HG02973 (cell line): ENCODE measurements around the gene WWOX.
A peak's percentile ranks its signal among the peaks of the same experiment; 100 is the strongest.

ENCODE experiments used
- ATAC-seq: cut with Tn5 transposase; IDR thresholded peaks from one replicate; pipeline ENCODE4 v1.9.1; 2021; ENCODE audit warnings: moderate library complexity; ENCODE audit not compliant: unreplicated experiment

Gene WWOX

GRCh38 chr16:78994135-78994745 lies 894.8 kb downstream of the WWOX start:
- ATAC-seq: no peak

- no peak for ATAC-seq
These were observed 896.0 kb downstream of the WWOX start for GRCh38 chr16:78995441-78995840.

GRCh38 chr16:78996790-78997189 lies 897.3 kb downstream of the WWOX start:
- ATAC-seq: no peak

- ATAC-seq: no peak
These were observed 899.4 kb downstream of the WWOX start for GRCh38 chr16:78998879-78999278.

- ATAC-seq: no peak
These were observed 901.9 kb downstream of the WWOX start for GRCh38 chr16:79001156-79001967.

GRCh38 chr16:79003026-79003609 lies 903.7 kb downstream of the WWOX start:
- no peak for ATAC-seq

GRCh38 chr16:79004309-79004708 lies 904.9 kb downstream of the WWOX start:
- no peak for ATAC-seq

GRCh38 chr16:79005096-79005495 lies 905.6 kb downstream of the WWOX start:
- no peak for ATAC-seq

GRCh38 chr16:79006206-79006605 lies 906.8 kb downstream of the WWOX start:
- ATAC-seq: no peak

- ATAC-seq: no peak
These were observed 907.3 kb downstream of the WWOX start for GRCh38 chr16:79006765-79007164.

- peak; percentile 65 for ATAC-seq
These were observed 908.2 kb downstream of the WWOX start for GRCh38 chr16:79007614-79008013.

- no peak for ATAC-seq
These were observed 908.8 kb downstream of the WWOX start for GRCh38 chr16:79008036-79008868.

- no peak for ATAC-seq
These were observed 909.4 kb downstream of the WWOX start for GRCh38 chr16:79008869-79009179.

GRCh38 chr16:79009896-79010295 lies 910.4 kb downstream of the WWOX start:
- ATAC-seq: no peak

- no peak for ATAC-seq
These were observed 911.8 kb downstream of the WWOX start for GRCh38 chr16:79011282-79011681.

GRCh38 chr16:79012671-79013434 lies 913.4 kb downstream of the WWOX start:
- ATAC-seq: no peak

- ATAC-seq: no peak
These were observed 914.6 kb downstream of the WWOX start for GRCh38 chr16:79013930-79014660.

GRCh38 chr16:79018650-79019429 lies 919.4 kb downstream of the WWOX start:
- ATAC-seq: no peak

GRCh38 chr16:79019431-79019830 lies 920.0 kb downstream of the WWOX start:
- ATAC-seq: no peak
